GM19455 (cell line): ENCODE data around the gene CTSH.

Source experiments
- ATAC-seq: cut with Tn5 transposase; IDR thresholded peaks from one replicate; pipeline ENCODE4 v1.9.1; 2021; ENCODE audit not compliant: unreplicated experiment

Gene CTSH

GRCh38 chr15:78978601-78979179, 33.8 kb upstream of the CTSH start:
- ATAC-seq, result no peak

DNA sequence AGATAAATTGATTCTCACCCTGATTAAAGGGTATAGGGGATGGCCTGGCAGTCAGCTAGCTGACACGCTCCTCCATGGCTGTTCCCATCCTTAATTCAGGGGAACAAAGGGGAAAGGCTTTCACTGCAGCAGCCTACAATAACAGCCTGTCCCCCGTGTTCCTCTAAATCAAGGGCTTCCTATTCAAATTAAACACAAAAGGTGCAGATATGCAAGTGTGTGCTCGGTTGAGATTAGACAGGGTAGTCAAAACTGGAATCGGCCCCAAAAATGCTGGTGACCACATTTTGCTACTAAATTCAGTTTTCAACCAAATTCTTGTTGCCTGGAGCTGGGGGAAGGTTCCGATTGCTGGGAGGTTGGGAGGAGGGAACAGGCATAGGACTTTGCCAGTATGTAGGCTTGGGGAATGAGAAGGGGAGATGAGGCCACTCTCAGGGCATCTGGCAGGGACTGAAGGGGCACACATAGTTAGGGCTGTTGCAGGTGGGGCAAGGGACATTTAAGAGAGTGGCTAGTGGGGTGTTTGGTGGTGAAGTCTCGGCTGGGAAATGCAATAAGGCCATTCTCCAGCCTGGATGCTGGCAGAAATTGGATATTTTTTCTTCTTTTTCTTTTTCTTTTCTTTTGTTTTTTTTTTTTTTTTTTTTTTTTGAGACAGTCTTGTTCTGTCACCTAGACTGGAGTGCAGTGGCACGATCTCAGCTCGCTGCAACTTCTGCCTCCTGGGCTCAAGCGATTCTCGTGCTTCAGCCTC, 32.9 kb upstream of the CTSH start:
- peak; percentile 31 for ATAC-seq

- ATAC-seq, result peak; percentile 54
Measured at GRCh38 chr15:78977091-78977571, 32.3 kb upstream of the CTSH start.

DNA sequence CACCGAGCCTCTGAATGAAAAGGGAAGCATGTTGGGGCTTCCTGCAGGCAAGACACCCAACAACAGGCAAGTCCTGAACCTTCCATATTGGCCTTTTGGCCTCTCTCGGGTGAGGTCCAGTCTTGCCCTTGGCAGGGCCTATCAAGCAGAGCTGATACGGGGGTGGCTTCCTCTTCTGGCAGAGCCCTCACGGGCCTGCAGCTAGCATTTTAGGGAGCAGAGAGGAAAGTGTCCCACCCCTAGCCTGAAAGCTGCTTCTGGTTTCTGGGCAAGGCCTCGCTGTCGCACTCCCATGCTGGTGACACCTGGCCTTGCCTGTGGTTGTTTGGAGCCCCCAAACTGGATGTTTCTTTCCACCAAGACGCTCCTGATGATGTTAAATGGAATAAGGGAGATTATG, 31.8 kb upstream of the CTSH start:
- ATAC-seq, result peak; percentile 24

GRCh38 chr15:78974272-78974918, 29.5 kb upstream of the CTSH start:
- no peak for ATAC-seq

GRCh38 chr15:78969687-78970349, 25.0 kb upstream of the CTSH start:
- no peak for ATAC-seq

DNA sequence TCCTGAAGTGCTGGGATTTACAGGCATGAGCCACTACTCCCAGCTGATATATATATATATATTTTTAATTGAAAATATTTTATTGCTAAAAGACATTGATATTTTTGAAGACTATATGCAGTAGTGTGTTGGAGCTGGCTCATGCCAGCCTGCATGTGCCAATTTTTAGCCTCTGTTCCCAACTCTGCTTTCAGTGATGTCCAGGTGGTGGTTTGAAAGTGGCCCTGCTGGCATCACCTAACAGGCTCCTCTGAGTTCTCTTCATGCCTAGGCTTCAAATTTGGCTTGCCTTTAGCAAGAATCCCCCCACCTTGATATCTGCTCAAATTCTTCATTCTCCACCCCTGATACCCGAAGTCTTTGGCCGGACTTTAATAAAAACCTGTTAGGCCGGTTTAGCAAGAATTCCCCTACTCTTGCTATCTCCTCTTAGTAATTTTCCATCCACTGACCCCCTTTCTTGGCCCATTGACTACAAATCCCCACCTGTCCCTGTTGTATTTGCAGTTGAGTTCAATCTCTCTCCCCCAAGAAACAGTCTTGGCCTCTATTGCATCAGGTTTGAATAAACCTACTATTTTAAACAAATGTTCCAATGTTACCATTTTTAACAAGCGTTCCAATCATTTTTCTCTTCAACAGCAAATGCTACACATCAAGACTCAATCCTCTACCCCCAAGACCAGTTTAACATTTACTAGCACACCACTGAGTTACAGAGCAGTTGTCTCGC, 23.9 kb upstream of the CTSH start:
- ATAC-seq, result no peak

- no peak for ATAC-seq
Measured at GRCh38 chr15:78968114-78968513, 23.3 kb upstream of the CTSH start.

- no peak for ATAC-seq
Measured at GRCh38 chr15:78960308-78960707, 15.5 kb upstream of the CTSH start.

DNA sequence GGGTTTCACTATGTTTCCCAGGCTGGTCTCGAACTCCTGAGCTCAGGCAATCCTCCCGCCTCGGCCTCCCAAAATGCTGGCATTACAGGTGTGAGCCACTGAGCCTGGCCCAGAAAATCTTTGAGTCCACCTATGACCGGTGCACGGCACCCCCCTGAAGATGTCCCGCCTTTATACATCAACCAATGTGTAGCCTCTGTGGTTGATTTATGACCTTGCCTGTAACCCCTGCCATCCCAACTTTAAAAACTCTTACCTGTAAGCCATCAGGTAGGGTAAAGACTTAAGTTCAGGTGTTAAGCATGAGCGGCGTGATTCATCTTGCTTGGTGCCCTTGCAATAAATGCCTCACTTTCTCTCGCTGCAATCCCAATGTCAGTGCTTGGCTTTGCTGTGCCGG, 14.5 kb upstream of the CTSH start:
- no peak for ATAC-seq

DNA sequence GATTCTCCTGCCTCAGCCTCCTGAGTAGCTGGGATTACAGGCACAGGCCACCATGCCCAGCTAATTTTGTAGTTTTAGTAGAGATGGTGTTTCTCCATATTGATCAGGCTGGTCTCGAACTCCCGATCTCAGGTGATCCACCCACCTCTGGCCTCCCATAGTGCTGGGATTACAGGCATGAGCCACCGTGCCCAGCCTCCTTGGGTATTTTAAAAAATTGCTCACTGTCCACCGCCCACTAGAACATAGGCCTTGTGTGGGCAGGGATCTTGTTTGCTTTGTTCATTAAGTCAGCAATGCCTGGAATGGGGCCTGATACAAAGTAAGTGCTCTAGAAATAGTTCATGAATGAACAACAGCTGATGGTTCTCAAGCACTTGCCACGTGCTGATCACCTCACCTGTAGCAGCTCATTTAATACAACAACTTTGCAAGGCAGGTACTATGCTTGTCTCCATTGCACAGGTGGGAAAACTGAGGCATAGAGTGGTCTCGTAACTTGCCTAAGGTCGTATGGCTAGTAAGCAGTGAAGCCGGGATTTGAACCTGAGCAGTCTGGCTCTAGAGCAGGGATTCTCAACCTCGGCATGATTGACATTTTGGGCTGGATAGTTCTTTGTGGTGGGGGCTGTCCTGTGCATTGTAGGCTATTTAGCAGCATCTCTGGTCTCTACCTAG, 12.7 kb upstream of the CTSH start:
- ATAC-seq, result no peak

DNA sequence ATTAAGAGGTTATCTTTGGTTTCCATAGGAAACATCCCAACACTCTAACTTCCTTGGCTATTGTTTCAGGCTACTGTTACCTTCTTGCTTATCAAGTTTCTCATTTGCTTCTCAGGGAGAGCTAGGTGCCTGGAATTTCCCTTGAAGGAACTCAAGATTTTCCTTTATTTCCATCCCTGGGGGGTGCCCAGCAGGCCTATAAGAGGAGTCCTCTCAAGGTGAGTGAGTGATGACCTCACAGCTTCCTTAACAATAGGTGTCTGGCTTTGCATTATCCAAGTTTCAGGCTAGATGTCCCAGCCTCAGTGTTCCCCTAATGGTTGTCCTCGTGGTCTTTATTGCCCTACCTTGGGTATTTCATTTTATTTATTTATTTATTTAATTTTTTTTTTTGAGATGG, 12.1 kb upstream of the CTSH start:
- ATAC-seq, result no peak

GRCh38 chr15:78955355-78955754, 10.5 kb upstream of the CTSH start:
- no peak for ATAC-seq

GRCh38 chr15:78951841-78952238, 7.0 kb upstream of the CTSH start:
- ATAC-seq, result no peak

- no peak for ATAC-seq
Measured at GRCh38 chr15:78950902-78951840, 6.3 kb upstream of the CTSH start.

DNA sequence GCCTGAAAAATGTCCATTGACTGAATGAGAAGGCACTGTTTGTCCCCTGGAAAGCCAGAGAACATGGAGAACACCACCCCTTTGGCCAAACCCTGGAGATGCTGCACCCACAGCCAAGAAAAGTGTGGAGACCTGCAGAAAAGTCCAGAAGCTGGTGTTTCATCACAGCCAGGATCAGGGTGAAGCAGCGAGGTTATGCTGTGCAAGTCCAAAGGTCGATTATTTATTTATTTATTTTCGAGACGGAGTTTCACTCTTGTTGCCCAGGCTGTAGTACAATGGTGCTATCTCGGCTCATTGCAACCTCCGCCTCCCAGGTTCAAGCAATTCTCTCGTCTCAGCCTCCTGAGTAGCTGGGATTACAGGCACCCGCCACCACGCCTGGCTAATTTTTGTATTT, 5.5 kb upstream of the CTSH start:
- ATAC-seq, result no peak

DNA sequence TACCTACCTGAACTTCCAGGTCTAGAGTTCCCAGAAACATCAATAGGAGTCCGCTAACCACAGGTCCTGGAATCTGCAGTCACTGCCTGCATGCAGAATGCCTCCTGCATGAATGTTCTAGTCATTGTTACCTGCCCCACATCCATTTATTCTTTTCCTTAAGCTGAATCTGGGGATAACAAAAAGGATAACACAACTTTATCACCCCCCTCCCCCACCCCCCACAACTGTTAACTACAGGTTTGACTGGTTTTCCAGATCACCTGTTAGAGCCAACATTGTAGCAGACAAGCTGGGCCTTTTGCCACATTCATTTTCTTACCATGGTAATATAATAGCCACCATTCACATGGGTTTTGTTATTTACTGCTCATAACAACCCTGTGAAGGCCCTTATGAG, 4.6 kb upstream of the CTSH start:
- no peak for ATAC-seq

- no peak for ATAC-seq
Measured at GRCh38 chr15:78947506-78947905, 2.7 kb upstream of the CTSH start.

DNA sequence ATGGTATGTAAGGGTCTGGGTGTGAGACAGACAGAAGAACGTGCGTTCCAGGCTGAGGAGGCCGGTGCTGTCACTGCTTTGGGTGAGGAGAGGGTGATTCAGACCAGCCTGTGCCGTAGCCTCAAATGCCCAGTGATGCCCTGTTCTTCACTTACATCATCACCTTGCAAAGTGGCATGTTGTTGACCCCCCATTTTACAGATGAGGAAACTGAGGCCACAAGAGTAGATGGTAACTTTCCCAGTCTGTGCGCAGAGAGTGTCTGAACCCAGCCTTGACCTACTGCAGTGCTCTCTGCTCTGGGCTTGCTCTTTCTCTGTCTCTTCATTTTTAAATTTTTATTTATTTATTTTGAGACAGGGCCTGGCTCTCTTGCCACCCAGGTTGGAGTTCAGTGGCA, 1.6 kb upstream of the CTSH start:
- no peak for ATAC-seq
